ENCODE data around the gene STK33. TPM values are rescaled to one million over a fixed set of nuclear protein-coding genes. Genes with fewer than 3 reads are reported as not detected.

STK33 gene
- total RNA-seq, 3 donors from 2014 or later: 0.90 to 15.1 (median 3.4) TPM

GRCh38 chr11:8543278-8543677 is 50.8 kb downstream of the STK33 start:
- intact Hi-C loops (cut with DNase I, micrococcal nuclease): no loop called here
- TF ChIP-seq CTCF (IDR thresholded peaks at IDR 0.05): no peak
- DNase-seq: no peak
- no peaks in the 10 kb centered on the region for H3K36me3 ChIP-seq (ENCODE audit: low read depth)
- H3K4me3 ChIP-seq: no peak overlapping the region
- no peaks in the 10 kb centered on the region for H3K9me3 ChIP-seq
- no peak for ATAC-seq
- H3K4me1 ChIP-seq (ENCODE audit: low read depth): no peaks in the 10 kb centered on the region

- H3K4me1 ChIP-seq (ENCODE audit: low read depth): no peaks in the 10 kb centered on the region
- no peak overlapping the region for H3K4me3 ChIP-seq
- intact Hi-C loops (cut with DNase I, micrococcal nuclease): no loop called here
- H3K36me3 ChIP-seq (ENCODE audit: low read depth): no peaks in the 10 kb centered on the region
- ATAC-seq: no peak
- no peak for DNase-seq
- H3K9me3 ChIP-seq: no peaks in the 10 kb centered on the region
- no peak for TF ChIP-seq CTCF (IDR thresholded peaks at IDR 0.05)
Observed at GRCh38 chr11:8541448-8541847, 52.6 kb downstream of the STK33 start.

GRCh38 chr11:8533332-8533731 is 60.7 kb downstream of the STK33 start:
- TF ChIP-seq CTCF (IDR thresholded peaks at IDR 0.05): no peak
- Histone ChIP-seq H3K4me3 (no peak overlapping the region), H3K4me1 (ENCODE audit: low read depth) (no peaks in the 10 kb centered on the region), H3K9me3 (no peaks in the 10 kb centered on the region), H3K36me3 (ENCODE audit: low read depth) (no peaks in the 10 kb centered on the region)
- no peak for DNase-seq
- intact Hi-C loops (cut with DNase I, micrococcal nuclease): no loop called here
- ATAC-seq: no peak

- Histone ChIP-seq H3K36me3 (ENCODE audit: low read depth) (no peaks in the 10 kb centered on the region), H3K9me3 (no peaks in the 10 kb centered on the region), H3K4me1 (ENCODE audit: low read depth) (no peaks in the 10 kb centered on the region), H3K4me3 (no peak overlapping the region)
- TF ChIP-seq CTCF (IDR thresholded peaks at IDR 0.05): no peak
- no peak for ATAC-seq
- intact Hi-C loops (cut with DNase I, micrococcal nuclease): no loop called here
- DNase-seq: no peak
Observed at GRCh38 chr11:8532475-8532874, 61.6 kb downstream of the STK33 start.

GRCh38 chr11:8531982-8532381 is 62.0 kb downstream of the STK33 start:
- DNase-seq: no peak
- no peak for TF ChIP-seq CTCF (IDR thresholded peaks at IDR 0.05)
- no peak overlapping the region for H3K4me3 ChIP-seq
- H3K36me3 ChIP-seq (ENCODE audit: low read depth): no peaks in the 10 kb centered on the region
- no peaks in the 10 kb centered on the region for H3K9me3 ChIP-seq
- intact Hi-C loops (cut with DNase I, micrococcal nuclease): no loop called here
- no peaks in the 10 kb centered on the region for H3K4me1 ChIP-seq (ENCODE audit: low read depth)
- no peak for ATAC-seq

GRCh38 chr11:8531312-8531711 is 62.7 kb downstream of the STK33 start:
- Histone ChIP-seq H3K4me1 (ENCODE audit: low read depth) (no peaks in the 10 kb centered on the region), H3K36me3 (ENCODE audit: low read depth) (no peaks in the 10 kb centered on the region), H3K4me3 (no peak overlapping the region), H3K9me3 (no peaks in the 10 kb centered on the region)
- no peak for TF ChIP-seq CTCF (IDR thresholded peaks at IDR 0.05)
- DNase-seq (no peak), ATAC-seq (no peak)
- intact Hi-C loops (cut with DNase I, micrococcal nuclease): no loop called here
